ENCODE measurements around the gene CMC2.

DNA sequence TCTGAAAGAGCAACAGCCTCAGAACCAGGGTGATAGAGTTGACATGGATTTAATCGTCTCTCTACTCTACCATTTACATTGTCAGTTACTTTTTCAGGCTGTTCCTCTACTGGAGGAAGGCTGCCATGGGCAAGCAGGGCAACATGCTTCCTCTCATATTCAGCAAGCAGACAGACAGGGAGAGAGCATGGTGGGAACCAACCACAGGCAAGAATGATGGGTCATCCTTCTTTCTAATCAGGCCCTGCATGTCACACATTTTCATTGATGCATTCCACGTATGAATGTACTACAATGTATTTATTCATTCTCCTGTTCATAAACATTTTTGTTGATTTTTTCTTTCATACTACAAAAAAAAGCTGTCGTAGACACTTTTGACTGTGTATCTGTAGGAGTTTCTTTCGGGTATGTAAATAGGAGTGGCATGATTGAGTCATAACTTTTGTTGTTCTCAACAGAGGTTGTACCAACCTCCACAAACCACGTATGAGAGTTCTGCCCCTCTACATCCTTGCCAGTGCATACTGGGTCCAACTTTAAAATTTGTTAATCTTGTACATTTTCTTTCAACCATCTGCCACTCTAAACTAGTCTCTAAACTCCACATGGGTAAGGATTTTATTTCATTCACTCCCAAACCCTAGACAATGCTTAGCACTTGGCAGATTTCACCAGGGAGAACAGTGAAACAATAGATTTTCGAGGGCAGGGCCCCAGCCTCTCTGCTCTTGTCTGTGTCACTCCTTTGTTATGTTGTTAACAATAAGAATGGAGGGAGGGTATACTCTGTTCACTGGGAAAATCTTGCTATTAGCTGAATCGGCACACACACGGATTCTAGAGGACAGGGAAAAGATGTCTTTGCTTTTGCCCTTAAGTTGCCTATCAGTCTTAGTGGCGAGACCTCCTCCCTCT lies 58.7 kb downstream of the CMC2 start:
- no peak for TF ChIP-seq EZH2 (IDR thresholded peaks at IDR 0.05; ENCODE audit: borderline replicate concordance, insufficient read depth, low read length, poor library complexity, severe bottlenecking)
- no peak for TF ChIP-seq CTCF (IDR thresholded peaks at IDR 0.05; ENCODE audit: poor library complexity, severe bottlenecking)
- TF ChIP-seq, protein P1, sequence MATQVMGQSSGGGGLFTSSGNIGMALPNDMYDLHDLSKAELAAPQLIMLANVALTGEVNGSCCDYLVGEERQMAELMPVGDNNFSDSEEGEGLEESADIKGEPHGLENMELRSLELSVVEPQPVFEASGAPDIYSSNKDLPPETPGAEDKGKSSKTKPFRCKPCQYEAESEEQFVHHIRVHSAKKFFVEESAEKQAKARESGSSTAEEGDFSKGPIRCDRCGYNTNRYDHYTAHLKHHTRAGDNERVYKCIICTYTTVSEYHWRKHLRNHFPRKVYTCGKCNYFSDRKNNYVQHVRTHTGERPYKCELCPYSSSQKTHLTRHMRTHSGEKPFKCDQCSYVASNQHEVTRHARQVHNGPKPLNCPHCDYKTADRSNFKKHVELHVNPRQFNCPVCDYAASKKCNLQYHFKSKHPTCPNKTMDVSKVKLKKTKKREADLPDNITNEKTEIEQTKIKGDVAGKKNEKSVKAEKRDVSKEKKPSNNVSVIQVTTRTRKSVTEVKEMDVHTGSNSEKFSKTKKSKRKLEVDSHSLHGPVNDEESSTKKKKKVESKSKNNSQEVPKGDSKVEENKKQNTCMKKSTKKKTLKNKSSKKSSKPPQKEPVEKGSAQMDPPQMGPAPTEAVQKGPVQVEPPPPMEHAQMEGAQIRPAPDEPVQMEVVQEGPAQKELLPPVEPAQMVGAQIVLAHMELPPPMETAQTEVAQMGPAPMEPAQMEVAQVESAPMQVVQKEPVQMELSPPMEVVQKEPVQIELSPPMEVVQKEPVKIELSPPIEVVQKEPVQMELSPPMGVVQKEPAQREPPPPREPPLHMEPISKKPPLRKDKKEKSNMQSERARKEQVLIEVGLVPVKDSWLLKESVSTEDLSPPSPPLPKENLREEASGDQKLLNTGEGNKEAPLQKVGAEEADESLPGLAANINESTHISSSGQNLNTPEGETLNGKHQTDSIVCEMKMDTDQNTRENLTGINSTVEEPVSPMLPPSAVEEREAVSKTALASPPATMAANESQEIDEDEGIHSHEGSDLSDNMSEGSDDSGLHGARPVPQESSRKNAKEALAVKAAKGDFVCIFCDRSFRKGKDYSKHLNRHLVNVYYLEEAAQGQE (IDR thresholded peaks at IDR 0.05; ENCODE audit: borderline replicate concordance) = no peak
- TF ChIP-seq POLR2AphosphoS5 (IDR thresholded peaks at IDR 0.05) = no peak
- TF ChIP-seq TAF1 (IDR thresholded peaks at IDR 0.05; ENCODE audit: low read depth) = no peak
- no peak for TF ChIP-seq MXI1 (conservative IDR thresholded peaks at IDR 0.05; ENCODE audit: poor library complexity, severe bottlenecking)
- no peak for TF ChIP-seq SMC3 (conservative IDR thresholded peaks at IDR 0.05; ENCODE audit: poor library complexity)
- TF ChIP-seq EP300 (conservative IDR thresholded peaks at IDR 0.05; ENCODE audit: poor library complexity, severe bottlenecking) = no peak
